GM18951 (cell line): ENCODE measurements around the gene GPR3.

Experiments used
- POLR2A ChIP-seq: IDR thresholded peaks from 4 replicates; pipeline ENCODE4 v1.6.1; 2011; ENCODE audit warnings: mild to moderate bottlenecking; ENCODE audit not compliant: insufficient read length, insufficient read depth; ENCODE audit errors: extremely low read depth
- in situ Hi-C: fragments of 300-500 bp; cut with MboI; formaldehyde crosslinking; loops from one replicate; pipeline ENCODE4 v1.12.0; 2022; ENCODE audit warnings: low sequenced_read_pairs, mixed read lengths, inconsistent platforms; ENCODE audit not compliant: unreplicated experiment

The GPR3 gene

GRCh38 chr1:27353166-27353565, 39.3 kb upstream of the GPR3 start:
- in situ Hi-C loops = no loop called here

GRCh38 chr1:27353629-27354028, 38.8 kb upstream of the GPR3 start:
- in situ Hi-C loops = no loop called here
- TF ChIP-seq POLR2A = no peak

More at GRCh38 chr1:27353166-27353565, 39.3 kb upstream of the GPR3 start:
- no peak for TF ChIP-seq POLR2A

DNA sequence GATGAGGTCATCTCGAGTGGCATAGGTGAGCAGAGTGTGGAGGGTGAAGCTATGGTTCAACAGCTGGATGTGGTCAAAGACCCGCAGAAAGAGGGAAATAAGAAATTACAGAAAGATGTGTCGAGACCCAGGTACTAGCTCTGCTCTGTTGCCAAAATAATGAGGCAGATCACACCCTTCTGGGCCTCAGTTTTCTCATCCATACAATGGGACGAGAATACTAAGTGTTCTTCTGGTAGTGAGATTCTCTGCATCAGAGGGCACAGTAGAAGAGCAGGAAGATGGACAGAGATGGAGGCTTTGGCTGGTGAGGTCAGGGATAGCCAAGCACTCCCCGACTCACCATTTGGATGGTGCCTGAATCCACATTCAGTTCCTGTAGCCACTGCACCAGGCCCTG, 36.7 kb upstream of the GPR3 start:
- in situ Hi-C loops = no loop called here
- no peak for TF ChIP-seq POLR2A

GRCh38 chr1:27356277-27356618, 36.2 kb upstream of the GPR3 start:
- no peak for TF ChIP-seq POLR2A

DNA sequence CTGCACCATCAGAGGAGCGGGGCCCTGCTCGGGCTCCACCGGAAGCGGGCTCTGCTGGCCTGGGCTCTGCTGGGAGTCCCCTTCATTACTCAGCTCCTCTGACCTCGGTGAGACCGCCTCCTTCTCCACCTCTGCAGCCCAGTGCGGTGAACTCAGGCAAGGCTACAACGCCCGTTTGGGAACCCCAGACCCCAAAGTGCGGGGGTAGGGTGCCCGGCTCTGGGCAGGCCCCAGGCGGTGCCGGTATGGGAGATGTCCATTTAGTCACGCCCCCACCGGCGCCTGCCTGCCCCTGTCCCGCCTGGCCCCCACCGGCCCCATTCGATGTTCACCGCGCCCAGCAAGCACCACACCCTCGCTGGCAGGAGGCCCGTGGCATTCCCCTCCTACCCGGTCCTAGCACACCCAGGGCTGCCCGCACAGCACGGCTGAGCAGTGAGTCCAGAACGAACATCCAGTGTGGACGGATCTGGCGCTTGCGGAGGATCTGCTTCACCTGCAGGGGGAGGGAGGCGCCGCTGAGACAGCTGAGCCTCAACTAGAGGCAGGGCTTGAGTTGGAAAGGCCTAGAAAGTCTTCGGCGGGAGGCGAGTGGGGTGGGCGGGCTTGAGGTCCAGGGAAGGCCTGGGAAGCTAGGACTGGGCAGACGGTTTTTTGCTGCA, 35.7 kb upstream of the GPR3 start:
- TF ChIP-seq POLR2A = no peak
- in situ Hi-C loops = no loop called here

More at GRCh38 chr1:27356277-27356618, 36.2 kb upstream of the GPR3 start:
- in situ Hi-C loops = no loop called here

DNA sequence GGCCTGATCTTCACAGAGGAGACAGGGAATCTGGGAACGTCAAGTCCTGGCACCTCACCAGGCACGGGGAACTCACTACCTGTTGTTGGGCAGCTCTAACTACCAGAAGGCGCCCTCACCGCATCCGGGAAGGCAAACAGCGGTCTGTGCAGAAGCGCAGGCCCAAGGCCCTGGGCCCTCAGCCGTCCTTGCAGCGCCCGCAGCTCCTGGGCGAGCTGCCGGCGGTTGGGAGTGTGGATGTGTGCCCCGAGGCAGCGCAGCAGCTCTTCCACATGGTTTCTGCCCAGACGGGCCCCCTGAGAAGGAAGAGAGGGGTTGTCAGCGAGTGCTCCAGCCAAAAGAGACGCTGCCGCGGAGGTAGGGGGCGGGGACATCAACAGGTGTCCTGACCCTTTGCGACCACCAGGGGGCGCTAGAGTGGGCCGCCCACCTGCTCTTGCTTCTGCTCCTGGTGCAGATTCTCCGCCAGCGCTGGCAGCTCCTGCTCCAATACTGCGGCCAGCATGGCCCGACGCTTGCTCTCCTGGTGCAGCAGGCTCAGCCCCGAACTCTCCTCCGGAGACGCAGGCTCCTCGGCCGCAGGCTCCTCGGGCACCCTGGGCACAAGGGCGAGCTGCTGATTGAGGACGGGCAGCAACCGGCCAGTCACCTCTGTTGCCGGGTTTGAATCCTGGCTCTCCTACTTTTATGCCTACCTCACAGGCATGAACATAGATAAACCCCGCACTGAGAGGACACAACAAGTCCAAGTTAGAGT, 35.0 kb upstream of the GPR3 start:
- in situ Hi-C loops = no loop called here

DNA sequence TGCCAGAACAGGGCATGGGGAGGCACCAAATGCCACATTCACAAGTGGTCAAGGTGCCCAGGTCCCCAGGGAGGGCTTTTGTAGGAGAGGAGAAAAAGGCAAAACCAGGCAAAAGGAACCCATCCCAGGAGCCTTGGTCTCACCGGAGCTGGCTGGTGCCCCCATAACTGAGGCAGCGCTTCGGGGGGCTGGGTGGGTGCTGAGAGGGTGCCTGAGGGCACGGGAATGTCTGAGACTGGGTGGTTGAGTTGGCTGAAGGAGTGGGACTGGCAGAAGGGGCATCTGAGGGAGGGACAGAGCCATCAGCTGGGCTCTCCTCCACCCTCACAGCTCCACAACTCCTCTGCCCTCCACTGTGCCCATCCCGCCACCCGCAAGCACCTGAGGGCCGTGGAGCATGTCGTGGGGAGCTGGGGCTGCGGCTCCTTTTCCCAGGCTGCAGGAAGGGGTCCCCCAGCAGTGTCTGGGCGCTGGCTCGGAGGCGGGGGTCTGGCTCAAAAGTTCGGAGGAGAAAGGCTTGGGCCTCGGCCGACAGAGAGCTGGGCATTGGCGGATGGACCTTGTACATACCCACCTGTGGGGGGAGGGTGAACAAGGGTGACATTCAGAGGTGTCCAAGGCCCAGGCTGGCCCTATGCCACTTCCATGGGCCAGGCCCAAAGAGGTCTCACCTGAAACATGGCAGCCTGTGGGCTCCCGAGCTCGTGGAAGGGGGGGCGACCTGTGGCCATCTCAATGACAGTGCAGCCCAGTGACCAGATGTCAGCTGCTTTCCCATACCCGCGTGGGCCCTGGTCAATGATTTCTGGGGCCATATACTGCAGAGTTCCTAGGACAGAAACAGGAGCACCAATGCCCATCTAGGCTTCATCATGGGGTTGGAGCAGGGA, 34.1 kb upstream of the GPR3 start:
- no peak for TF ChIP-seq POLR2A
- in situ Hi-C loops = no loop called here

More for the DNA sequence above, 35.0 kb upstream of the GPR3 start:
- no peak for TF ChIP-seq POLR2A

DNA sequence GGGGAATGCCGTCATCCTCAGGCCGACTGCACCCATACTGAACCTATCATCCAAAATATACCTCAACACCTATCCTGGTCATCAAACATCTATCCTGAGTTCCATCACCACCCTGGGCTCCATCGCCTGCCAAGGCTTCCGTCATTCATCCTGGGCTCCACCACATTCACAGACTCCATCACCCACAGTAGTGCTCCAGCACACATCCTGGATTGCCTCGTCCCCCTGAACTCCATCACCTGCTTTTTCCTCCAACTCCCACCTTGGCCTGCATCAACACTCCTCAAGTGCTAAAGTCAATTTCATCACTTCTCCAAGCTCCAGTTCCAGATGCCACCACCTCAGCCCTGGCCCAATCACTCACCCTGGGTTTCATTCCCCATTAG, 33.5 kb upstream of the GPR3 start:
- no peak for TF ChIP-seq POLR2A
- in situ Hi-C loops = no loop called here

DNA sequence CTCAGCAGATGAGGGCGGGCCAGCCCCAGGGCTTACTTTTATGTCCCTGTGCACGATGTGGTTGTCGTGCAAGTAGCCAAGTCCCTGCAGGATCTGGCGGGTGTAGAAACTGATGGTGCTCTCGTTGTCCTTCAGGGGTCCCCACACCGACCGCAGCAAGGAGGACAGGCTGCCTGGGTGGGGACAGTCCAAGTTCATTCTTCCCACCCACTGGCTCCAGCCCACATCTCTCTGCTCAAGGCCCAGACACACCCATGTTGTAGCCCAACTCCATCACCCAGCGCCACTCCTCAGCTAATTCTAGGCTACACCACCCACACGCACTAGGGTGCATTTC, 32.6 kb upstream of the GPR3 start:
- TF ChIP-seq POLR2A = no peak
- in situ Hi-C loops = no loop called here

DNA sequence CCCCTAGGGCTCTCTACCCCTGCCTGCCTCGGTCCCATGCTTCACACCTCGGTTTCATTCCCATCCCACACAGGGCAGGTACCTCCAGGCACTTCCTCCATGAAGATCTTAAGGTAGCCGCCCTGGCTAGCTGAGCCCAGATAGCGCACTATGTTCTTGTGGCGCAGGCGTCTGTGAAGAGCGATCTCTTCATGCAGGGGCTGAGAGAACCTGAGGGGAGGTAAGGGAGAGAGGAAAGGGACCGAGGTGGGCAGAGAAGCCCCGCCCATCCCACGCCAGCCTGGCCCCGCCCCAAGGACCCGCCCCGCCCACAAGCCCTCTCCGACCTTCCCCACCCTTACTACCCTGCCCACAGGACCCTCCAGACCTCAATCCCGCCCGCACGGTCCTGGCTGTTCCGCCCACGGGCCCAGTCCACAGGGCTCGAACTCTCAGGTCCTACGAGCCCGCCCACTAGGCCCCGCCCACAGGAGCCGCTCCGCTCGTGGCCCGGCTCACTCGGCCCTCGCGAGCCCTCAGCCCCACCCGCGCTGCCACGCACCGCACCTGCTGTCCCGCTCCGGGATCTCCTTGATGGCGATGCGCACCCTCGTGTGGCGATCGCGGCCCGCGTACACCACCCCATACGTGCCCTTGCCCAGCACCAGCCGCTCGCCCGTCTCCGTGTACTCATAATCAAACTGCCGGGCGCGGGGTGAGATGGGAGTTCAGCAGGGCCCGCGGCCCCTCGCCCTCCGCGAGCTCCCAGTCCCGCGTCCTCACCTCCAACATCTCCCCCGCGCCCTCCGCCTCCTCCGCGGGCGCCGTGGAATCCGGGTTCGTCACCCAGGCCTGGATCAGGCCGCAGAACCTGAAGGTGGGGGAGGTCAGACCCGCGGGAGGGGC, 32.0 kb upstream of the GPR3 start:
- in situ Hi-C loops = no loop called here
- no peak for TF ChIP-seq POLR2A

DNA sequence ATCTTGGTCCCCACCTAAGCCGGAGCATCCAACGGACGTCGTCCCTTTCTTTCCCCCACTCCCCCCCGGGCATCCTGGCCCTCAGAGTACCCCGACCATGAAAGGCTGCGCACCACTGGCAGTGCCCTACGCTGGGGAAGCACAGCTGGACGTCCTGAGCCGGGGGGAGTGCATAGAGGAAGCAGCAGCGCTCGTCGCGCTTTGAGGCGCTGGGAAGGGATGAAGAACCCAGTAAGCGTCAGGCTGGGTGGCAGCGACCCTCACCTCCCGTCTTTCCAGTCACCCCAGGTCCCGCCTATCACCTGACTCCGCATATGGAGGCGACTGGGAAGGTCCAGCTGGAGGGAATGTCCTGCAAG, 31.4 kb upstream of the GPR3 start:
- in situ Hi-C loops = no loop called here
- no peak for TF ChIP-seq POLR2A

DNA sequence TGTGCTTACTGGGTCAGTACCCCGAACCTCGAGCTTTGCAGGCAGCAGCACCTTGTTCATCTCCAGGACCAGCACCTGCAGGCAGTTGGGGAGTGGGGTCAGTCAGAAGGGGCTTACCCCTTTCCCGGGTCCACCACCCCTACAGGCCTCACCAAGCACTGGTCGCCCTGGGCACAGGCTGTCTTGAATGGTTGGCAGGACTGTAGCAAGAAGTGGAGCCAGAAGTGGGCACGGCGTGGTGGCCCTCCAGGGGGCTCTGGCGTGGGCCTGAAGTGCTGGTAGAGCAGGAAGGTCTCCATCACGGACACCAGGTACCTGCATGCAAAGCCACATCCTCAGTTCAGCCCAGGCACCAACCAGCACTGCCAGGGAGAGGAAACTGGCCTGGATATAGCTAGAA, 30.9 kb upstream of the GPR3 start:
- in situ Hi-C loops = no loop called here
- TF ChIP-seq POLR2A = no peak

DNA sequence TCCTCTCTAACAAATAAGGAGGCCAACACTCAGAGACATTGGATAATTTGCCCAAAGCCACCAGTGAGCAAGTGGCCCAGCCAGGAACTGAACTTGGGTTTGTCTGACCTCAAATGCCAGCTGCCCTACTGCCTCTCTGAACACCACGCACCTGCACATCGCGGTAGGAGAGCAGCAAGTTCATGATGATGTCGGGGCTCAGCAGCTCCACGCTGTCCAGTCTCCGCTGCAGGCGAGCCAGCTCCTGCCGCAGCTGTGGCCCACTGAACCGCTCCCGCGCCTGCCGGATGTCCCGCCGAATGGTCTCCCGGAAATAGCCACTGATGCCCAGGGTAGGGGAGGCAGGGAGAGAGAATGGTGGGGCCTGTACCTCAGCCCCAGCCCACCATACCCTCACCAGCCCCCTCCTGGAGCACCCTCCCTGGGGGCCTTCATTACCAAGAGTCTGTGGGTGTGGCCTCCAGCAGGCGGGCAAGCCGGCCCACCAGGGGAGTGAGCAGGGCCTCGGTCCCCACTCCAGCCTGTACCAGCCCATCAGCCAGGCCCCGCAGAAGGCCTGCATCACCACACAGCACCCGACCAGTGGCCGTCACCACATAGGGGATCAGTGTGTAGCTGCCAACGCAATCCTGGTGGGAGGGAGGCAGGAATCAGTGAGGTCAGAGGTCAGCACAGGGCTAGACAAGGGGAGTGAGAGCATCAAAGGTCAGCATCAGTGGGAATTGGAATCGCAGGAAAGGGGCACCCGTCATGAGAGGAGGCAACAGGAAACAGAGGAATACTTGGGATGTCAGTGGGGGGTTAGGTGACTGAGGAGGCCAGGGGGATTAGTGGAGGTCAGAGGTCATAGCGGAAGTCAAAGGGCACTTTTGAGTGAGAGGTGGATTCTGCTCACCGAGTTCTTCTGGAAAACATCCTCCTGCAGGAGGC, 28.4 kb upstream of the GPR3 start:
- TF ChIP-seq POLR2A = no peak
- in situ Hi-C loops = no loop called here
